Testis (tissue), 2 donors: ENCODE data around the gene L3MBTL4.

Experiments
- CTCF ChIP-seq, 3 experiments: fragments of 450-650 bp in 2 of 3; fragments of 200-600 bp in 1 of 3; sonication (generic) in 1 of 3; IDR thresholded peaks; one replicate each; pipeline ENCODE4 v1.5.1; 2016 to 2019; ENCODE audit warnings: antibody characterized with exemption in 3 of 3, mild to moderate bottlenecking in 2 of 3, moderate library complexity in 1 of 3
- POLR2A ChIP-seq: fragments of 450-650 bp; IDR thresholded peaks from one replicate; pipeline ENCODE4 v1.6.1; 2017; ENCODE audit warnings: antibody characterized with exemption, mild to moderate bottlenecking, moderate library complexity

GRCh38 chr18:6273423-6273822 is 141.3 kb downstream of the L3MBTL4 start:
- TF ChIP-seq CTCF (IDR thresholded peaks at IDR 0.05) (no peak), POLR2A (no peak)
